Measurements from ENCODE around the gene EYA2.

The EYA2 gene

DNA sequence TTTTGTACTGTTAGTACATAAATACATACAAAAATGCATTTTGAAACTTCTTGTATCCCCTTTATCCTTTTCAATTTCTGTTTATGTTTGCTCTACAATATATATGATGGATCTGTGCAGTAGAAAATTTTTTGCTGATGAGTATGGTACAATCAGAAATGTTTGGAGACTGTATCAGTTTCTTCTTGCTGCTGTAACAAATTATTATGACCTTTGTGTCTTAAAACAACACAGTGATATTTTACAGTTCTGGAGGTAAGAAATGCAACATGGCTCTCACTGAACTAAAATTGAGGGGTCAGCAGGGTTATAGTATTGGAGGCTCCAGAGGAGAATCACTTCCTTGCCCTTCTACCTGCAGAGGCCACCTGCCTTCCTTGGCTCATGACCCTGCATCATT lies 184.4 kb downstream of the EYA2 start:
- no peak for DNase-seq

DNA sequence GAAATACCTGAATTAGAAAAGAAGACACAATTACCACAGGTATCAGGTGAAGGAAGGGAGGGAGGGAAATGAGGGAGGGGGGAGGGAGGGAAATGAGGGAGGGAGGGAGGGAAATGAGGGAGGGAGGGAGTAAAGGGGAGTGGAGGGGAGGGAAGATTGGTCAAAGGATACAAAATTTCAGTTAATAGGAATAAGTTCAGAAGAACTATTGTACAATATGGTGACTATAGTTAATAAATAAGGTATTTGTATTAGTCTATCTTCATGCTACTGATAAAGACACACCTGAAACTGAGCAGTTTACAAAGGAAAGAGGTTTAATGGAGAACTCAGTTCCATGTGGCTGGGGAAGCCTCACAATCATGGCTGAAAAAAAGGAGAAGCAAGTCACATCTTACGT lies 185.7 kb downstream of the EYA2 start:
- DNase-seq = no peak

DNA sequence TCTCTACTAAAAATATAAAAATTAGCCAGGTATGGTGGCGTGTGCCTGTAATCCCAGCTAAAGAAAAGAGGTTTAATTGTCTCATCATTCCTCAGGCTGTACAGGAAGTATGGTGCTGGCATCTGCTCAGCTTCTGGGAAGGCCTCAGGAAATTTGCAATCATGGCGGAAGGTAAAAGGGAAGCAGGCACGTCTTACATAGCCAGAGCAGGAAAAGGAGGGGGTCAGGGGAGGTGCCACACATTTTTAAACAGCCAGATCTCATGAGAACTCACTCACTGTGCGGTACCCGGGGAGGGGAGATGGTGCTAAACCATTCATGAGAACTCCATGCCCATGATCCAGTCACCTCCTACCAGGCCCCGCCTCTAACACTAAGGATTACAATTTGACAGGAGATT lies 191.7 kb downstream of the EYA2 start:
- DNase-seq = no peak

DNA sequence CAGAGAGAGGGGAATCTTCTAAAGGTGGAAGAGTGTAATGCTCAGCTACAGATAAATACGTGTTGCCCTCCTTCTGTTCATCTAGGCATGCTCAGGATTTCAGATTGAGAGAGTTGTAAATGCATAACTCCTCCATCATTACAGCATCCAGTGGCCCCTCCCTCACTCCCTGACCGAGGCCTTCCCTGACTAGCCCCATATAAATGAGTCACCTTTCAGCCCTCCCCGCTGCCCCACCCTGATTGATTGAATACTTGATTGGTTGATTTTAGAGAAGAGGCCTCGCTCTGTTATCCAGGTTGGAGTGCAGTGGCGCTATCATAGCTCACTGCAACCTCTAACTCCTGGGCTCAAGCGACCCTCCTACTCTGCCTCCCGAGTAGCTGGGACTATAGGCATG lies 193.7 kb downstream of the EYA2 start:
- no peak for DNase-seq

DNA sequence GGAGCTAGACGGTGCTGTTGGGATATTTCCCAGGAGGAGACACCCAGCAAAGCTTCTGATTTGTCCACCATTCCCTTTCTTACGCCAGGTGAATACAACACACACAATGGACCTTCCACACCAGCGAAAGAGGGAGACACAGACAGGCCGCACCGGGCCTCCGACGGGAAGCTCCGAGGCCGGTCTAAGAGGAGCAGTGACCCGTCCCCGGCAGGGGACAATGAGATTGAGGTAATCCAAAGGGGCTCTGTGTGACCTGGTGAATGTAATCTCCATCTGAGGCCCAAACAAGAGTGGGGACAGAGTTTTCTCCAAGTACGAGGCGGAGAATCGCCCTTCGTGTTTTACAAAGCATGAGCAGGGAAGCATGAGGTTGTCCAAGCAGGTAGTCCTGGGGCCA lies 194.5 kb downstream of the EYA2 start:
- no peak for DNase-seq

DNA sequence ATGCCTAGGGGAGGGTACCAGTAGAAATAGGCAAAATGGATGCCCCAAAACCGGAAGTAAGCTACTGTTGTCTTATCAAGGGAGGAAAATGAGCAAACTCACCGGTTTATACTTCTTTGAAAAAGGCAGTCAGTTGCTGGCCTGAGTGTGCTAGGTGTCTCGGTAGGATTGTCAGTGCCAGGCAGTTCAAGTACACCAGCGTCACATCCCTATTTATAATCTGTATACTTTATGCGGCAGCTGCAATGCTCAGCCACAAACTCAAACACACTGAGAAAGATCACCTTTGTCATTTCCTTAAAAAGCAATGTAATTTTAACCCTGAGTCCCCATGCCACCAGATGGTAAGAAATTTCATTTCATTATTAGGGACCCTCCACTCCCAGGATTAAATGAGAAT lies 196.2 kb downstream of the EYA2 start:
- DNase-seq = no peak

DNA sequence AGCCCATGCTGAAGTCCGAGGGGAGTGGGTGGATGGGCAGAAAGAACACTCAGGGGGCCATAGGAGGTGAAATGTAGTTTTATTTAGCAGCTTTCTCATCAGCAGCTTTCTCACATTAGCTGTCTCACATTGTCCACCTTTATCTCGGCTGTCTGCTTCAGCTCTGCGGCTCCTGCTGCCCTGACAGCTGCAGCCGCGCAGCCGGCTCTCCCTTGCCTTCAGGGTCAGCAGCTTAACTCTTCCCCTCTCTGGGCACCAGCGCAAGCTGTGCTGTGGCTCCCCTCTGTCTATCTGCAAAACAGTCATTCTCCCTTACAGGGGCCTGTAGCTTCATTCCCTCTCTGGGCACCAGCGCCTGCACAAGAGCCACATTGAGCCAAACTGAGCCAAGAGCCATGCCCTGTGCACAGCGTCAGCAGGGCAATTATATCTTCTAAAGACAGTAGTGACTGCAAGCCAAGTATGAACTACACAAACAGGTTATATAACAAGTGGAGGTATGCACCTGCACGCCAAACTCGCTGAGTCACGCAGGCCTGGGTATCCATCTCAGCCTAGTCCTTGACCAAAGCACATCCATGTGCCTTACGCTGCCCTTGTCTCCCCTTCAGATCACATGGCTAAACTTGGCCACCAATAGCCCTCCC lies 198.8 kb downstream of the EYA2 start:
- DNase-seq = no peak

DNA sequence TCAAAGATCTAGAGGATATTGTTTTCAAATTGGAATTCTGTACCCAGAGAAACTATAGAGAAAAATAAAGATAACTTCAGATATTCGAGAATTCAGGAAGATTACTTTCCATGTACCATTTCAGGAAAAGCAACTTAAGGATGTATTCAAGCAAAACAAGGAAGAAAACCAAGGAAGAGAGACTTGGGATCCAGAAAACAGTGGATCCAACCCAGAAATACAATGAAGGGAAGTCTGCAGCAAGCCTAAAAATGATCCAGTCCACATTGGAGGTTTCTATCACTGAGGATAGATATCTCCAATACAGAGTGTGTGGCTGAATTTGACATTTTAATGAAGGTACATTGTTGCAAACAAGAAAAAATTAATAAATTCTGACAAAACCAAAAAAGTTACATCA lies 201.0 kb downstream of the EYA2 start:
- no peak for DNase-seq

DNA sequence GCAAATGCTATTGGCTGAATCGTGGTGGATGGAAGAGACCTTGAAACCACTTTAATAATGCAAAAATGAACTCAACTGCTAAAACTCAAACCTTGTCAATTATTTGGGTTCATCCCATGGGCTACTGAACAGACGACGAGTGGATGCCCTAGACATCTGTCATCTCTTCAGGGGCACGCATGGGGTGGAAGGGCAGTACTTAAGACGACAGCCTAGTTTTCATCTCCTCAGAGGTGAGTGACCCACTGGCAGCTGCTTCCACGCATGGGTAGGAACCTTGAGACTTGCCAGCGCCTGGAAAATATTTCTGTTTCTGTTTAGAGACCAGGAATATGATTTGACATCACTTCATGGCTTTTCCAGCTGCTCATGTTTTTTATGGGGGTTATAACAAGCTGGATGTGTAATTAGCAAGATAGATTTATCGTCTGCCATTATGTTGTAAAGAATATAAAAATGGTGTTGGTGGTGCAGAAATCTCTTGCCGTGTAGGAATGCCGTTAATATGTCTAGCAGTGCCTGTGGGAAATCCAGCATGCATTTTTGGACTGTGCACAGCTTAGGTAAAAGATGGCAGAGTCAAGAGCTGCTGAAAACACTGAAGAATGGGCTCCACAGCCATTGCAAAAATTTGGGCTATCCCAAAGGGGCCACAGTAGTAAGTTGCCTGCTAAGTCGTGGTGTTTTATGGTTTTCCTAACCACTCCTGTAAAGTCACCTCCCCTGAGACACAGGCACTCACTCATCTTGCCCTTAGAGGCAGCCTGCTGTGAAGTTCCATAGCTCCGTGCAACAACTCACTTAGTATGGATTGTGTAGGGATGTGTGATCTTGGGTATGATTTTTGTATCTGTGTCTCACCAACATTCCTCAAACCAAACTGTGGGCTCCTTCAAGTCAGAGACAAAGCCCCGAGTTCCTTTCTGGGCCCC lies 203.3 kb downstream of the EYA2 start:
- no peak for DNase-seq

DNA sequence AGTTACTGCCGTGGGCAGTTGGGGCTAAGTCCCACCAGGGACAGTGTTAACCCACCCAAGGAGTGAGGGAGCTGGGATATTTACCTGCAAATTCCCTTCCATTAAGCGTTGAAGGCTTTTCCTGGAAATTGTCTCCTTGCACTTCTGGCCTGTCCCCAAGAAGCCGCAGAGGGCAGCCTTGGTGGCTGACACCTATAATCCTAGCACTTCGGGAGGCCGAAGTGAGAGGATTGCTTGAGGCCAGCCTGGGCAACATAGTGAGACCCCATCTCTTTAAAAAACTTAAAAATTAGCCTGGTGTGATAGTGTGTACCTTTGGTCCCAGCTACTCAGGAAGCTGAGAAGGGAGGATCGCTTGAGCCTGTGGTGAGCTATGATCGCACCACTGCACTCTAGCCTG lies 204.4 kb downstream of the EYA2 start:
- no peak for DNase-seq

DNA sequence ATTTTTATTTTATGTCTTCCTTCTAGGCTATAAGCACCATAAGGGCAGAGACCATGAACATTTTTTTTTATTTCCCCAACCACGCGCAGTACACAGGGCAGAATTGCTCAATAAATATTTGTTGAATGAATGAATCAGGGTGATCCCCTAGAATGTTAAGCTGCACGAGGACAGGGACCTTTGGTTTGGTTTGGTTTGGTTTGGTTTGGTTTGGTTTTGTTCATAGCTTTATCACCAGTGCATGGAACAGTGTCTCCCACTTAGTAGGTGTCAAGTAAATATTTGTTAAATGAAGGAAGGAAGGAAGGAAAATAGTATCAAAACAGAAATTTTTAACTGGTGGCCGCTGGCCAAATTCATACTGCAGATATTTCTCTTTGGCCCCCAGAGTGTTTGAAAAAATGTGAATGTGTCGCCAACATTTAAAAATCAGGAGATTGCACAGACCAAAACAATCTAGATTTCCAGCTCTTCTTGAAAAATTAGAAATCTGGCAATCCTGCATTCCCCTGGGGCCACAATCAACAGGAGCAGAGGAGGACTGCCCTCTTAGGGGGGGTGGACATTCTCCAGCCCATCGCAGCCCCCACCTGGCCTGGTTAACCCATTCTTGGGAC lies 205.3 kb downstream of the EYA2 start:
- no peak for DNase-seq

DNA sequence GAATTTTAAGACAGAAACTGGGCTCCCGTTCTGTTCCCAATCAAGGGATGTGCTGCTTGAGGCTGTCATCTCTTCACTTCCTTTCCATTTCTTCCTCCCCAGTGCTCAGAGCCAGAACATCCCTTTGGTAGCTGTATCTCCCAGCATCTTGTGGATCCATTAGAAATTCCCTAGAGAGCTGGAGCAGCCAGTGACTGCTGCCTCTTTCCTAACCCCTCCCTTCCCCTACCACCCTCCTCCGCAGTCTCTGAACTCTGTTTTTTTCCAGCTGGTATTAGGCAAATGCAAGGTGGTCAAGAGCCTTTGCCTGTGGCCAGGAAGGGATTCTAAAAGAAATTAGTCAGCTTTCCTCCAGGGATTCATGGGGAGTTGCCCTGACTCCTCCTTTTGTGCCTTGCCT lies 208.0 kb downstream of the EYA2 start:
- DNase-seq = no peak

DNA sequence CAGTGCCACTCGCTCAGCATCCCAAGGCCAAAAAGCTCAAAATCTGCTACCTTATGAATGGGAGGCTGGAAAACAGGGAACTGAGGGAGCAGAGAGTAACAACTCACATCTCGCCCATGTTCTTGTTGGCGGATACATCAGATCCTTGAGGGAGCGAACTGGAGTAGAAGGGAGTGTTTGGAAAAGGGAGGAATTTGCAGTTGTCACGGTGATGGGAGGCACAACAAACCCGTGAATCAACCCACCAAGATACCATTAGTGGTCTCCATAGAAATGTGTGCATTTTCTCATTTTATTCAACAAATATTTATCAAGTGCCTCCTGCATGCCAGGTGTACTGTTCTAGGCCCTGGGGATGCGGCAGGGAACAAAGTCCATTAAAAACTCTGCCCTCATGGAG lies 212.1 kb downstream of the EYA2 start:
- no peak for DNase-seq

DNA sequence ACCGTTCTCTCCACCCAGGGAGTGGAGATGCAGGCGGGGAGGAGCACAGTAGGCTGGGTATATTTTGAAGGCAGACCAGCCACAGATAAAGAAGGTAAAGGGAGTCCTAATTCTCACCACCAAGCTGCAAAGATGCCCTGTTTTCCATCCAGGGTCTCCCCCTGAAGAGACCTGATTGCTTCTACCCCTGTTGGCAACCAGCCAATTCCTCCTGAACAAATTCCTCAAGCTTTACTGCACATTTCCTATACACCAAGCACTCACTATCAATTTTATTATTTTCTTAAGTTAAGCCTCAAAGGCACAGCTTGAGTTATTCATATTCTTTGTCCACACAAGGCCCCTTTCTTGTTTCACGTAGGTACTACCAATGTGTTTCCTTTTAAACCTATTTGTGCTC lies 214.4 kb downstream of the EYA2 start:
- no peak for DNase-seq

DNA sequence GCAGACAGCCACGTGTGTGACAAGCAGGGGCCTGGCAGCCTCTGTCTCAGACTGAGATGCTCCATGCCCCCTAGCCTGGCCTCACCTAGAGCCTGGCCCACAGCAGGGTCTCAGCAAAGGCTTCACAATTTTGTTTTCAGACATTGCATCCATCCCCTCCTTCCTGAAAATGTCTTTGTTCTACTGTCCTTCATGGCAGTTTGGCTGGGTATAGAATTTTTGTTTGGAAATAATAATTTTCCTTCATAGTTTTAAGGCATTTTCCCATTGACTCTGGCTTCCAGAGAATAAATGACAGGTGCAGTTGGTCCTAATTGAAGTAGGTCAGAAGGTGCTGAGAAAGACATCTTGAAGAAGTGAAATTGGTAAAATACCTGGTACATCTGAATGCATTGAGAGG lies 216.2 kb downstream of the EYA2 start:
- no peak for DNase-seq

DNA sequence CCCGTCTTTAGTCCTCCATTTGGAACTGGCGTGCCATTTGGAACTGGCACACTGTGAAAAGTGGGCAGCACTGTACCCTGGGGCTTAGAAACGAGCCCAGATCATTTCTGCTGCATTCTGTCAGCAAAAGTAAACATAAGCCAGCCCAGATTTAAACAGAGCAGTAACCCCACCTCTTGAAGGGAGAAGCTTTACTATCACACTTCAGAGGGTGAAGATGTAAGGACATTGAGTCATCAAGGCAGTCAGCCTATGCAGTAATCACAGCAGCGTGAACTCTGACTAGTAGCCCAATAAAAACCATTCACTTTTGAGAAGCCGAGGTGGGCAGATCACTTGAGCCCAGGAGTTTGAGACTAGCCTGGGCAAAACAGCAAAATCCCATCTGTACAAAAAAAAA lies 216.9 kb downstream of the EYA2 start:
- no peak for DNase-seq

DNA sequence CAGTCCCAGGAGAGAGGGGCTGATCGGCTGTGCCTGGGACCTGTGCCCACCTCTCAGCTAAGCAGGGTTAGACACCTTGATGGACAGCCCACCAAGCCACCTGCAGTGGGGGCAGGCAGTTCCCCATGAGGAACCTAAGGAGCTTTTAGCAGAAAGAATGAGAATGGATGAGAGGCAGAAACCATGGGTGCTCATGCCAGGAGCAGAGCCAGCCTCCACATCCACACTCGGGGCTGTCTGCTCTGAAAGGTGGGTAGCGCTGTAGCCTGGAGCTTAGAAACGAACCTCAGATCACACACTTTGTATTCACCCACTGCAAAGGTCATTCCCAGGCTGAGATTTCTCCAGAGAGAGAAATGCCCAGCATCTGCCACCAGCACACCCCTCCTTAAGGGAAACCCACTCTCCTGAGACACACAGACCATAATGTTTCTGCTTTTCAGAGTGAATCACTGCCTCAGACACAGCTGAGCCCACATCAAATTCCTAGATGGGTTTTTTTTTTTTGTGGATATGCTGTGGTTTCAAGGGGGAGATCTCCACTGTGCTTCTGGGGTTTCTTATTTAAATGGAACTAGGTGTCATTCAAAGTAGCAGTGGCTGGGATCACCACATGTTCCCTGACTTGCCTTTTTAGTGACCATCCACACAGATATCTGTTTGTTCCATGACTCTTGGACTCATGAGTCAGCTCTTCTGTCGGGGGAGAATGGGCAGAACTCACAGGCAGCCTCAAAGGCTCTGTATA lies 218.9 kb downstream of the EYA2 start:
- no peak for DNase-seq

DNA sequence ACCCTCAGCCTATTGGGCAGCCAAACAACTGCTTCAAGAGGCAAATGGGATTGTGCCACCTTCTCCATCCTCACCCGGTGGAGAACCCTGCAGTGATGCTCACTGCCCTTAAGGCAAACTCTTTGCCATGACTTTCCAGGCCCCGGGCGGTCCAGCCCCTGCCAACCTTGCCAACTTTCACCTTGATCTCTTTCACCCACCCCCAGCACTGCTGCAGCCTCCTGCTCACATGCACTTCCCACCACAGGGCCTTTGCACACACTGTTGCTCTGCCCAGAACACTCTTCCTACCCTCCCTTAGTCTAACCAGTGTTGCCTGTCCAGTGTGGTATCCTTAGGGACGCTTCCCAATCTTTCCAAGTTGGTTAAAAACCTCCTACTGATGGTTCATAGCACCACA lies 221.1 kb downstream of the EYA2 start:
- DNase-seq = no peak

DNA sequence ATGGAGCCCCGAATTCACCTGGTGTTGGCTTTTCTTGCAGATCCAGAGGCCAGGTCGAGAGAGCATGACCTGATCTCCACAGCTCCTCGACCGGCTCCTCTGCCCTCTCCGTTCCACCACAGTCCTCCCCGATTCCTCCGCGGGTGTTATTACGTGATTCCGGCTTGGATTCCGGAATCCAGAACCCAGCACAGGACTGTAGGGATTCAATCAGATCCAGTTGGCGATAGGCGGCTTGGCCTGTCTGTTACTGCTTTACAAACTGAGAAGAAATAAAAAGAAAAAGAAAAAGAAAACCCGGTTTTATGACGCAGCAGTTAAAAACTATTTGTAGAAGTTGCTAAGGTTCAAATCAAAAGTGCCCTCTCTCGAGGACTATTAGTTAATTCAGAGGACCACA lies 222.7 kb downstream of the EYA2 start:
- no peak for DNase-seq

DNA sequence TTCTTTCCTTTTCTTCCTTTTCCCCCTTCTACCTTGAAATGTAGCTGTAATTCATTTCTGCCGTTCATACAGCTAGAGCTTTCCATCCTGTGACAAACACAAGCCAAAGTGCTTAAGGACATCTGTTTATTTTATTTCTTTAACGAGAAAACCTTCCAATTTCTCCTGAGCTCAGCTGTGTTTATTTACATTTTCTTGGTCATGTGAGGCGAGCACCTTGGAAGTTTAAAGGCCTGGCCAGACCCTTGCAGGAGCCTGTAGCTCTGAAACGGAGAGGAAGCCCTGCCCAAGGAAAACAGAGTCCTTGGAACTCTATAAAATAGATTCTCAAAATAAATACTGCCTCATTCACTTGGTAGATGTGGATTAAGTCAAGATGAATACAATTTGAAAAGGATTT lies 223.1 kb downstream of the EYA2 start:
- no peak for DNase-seq

DNA sequence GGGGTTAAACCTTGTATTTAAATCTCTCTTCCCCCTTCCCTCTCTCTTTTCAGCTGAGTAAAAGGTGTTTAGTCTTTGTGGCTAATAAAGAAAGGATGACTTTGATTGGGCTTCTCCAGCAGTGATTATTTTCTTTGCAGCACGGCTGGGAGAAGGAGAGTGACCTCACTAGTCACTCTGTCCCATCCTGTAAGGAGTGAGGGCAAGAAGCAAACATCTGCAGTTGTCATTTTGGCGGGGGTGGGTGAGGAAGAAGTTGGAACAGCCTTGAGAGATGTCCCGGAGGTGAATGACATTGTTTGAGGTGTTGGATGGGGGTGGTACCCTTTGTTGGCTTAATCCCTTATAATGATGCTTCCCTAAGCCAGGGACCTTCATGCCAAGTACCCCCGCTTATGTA lies 223.6 kb downstream of the EYA2 start:
- no peak for DNase-seq

DNA sequence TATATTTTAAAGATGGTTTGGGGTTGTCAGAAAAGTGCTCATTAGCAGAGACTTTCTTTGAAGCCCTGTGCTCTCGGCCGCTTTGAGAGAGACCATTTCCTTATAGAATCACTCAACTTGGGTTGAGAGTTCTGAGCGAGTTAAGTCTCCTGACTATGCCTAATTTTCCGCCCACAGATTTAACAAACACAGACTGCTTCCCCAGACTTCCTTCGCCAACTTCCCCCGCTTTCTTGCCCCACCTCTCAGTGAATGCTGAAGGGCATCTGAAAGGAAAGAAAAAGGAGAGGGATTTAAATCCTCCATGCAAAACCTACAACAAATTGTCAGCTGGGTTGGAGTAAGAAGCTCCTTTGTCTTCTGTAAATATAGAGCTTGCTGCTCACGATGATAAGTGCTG lies 224.0 kb downstream of the EYA2 start:
- no peak for DNase-seq

DNA sequence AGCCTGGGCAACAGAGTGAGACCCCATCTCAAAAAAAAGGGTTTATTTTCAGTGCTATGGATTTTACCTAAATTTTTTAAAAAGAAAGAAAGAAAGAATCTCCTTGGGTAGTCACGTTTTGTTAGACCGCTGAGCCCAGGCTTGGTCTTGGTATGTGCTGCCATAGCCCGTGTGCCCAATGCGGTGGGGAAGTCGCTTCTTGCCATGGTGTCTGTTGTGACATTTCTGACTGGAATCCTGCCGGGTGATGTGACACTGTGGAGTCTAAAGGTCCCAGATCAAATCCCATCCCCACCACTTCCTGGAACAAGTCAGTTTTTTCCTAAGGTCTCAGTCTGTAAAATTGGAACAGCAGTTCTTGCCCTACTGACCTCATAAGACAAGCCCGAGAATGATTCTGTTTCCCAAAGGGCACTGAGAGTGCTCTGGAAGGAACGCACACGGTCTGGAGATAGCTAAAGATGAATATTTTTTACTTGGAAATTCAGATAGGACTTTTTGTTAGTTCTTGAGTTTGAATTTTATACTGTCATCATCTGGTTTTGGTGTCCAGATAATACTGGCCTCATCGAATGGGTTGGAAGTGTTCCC lies 225.8 kb downstream of the EYA2 start:
- DNase-seq = no peak
